ENCODE data around the gene ABLIM2.
"Not testable (repeated sequence)": the region's sequence is repeated elsewhere in the genome, so short reads cannot be mapped to it uniquely, and the experiment has no call there.

The ABLIM2 gene

DNA sequence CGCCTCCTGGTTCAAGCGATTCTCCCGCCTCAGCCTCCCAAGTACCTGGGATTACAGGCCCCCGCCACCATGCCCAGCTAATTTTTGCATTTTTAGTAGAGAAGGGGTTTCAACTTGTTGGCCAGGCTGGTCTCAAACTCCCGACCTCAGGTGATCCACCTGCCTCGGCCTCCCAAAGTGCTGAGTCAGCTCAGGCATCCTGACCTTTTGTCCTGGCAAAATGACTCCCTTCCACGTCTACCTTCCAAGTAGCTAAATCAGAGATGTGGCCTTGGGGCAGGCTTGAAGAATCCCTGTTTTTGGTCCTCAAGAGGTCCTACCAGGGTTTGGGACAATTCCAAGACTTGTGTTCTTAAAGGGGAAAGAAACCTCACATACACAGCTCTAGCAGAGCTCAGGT lies 231.8 kb downstream of the ABLIM2 start:
- WGBS, 2 experiments, result 93 to 95% methylated on average over 7 of the region's 7 CpGs
- Histone ChIP-seq H3K4me3 (ENCODE audit: insufficient read depth, low read depth, low read length) (no peak overlapping the region), H3K9me3 (ENCODE audit: control insufficient read depth, low read length) (no peaks in the 10 kb centered on the region), H3K36me3 (ENCODE audit: control insufficient read depth, insufficient read depth, low read length) (no peaks in the 10 kb centered on the region), H3K27ac (ENCODE audit: insufficient read depth, low read depth, low read length, poor library complexity, severe bottlenecking) (no peak overlapping the region), H3K4me1 (ENCODE audit: control insufficient read depth, insufficient read depth, low read length) (peaks cover 14% of the 10 kb centered on the region), H3K27me3 (ENCODE audit: control insufficient read depth, insufficient read depth, low read length, poor library complexity, severe bottlenecking) (no peaks in the 10 kb centered on the region)

- H3K27ac ChIP-seq (ENCODE audit: insufficient read depth, low read depth, low read length, poor library complexity, severe bottlenecking), result no peak overlapping the region
- no peaks in the 10 kb centered on the region for H3K27me3 ChIP-seq (ENCODE audit: control insufficient read depth, insufficient read depth, low read length, poor library complexity, severe bottlenecking)
- H3K4me3 ChIP-seq (ENCODE audit: insufficient read depth, low read depth, low read length), result no peak overlapping the region
- H3K4me1 ChIP-seq (ENCODE audit: control insufficient read depth, insufficient read depth, low read length), result peaks cover 8% of the 10 kb centered on the region
- no peaks in the 10 kb centered on the region for H3K9me3 ChIP-seq (ENCODE audit: control insufficient read depth, low read length)
- 91 to 92% methylated on average over 4 of the region's 4 CpGs for WGBS, 2 experiments
- H3K36me3 ChIP-seq (ENCODE audit: control insufficient read depth, insufficient read depth, low read length), result no peaks in the 10 kb centered on the region
These were observed 234.0 kb downstream of the ABLIM2 start for GRCh38 chr4:7924570-7924969.

DNA sequence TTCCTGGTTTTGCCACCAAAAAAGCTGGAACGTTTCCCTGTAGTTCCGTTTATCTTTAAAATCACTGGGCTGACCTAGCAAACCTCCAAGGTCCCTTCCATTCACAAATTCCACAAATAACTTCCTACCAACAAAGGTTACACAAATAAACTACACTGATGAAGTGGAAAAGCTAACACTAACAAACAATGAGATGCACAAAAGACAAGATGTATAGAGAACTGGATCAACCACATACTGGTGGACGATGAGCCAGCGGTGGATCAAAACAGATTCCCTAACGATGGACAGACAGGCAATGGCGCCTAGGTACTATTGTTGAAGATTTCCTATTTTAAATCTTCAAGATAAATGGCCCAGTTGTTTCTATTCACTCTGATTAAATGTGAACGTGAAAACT lies 234.4 kb downstream of the ABLIM2 start:
- WGBS, 2 experiments, result 82 to 84% methylated on average over 7 of the region's 7 CpGs
- Histone ChIP-seq H3K4me1 (ENCODE audit: control insufficient read depth, insufficient read depth, low read length) (peaks cover 4% of the 10 kb centered on the region), H3K27ac (ENCODE audit: insufficient read depth, low read depth, low read length, poor library complexity, severe bottlenecking) (no peak overlapping the region), H3K9me3 (ENCODE audit: control insufficient read depth, low read length) (no peaks in the 10 kb centered on the region), H3K4me3 (ENCODE audit: insufficient read depth, low read depth, low read length) (no peak overlapping the region), H3K27me3 (ENCODE audit: control insufficient read depth, insufficient read depth, low read length, poor library complexity, severe bottlenecking) (no peaks in the 10 kb centered on the region), H3K36me3 (ENCODE audit: control insufficient read depth, insufficient read depth, low read length) (no peaks in the 10 kb centered on the region)

- 82 to 89% methylated on average over 7 of the region's 7 CpGs for WGBS, 2 experiments
- Histone ChIP-seq H3K4me3 (ENCODE audit: insufficient read depth, low read depth, low read length) (no peak overlapping the region), H3K4me1 (ENCODE audit: control insufficient read depth, insufficient read depth, low read length) (no peaks in the 10 kb centered on the region), H3K27ac (ENCODE audit: insufficient read depth, low read depth, low read length, poor library complexity, severe bottlenecking) (no peak overlapping the region), H3K27me3 (ENCODE audit: control insufficient read depth, insufficient read depth, low read length, poor library complexity, severe bottlenecking) (no peaks in the 10 kb centered on the region), H3K9me3 (ENCODE audit: control insufficient read depth, low read length) (no peaks in the 10 kb centered on the region), H3K36me3 (ENCODE audit: control insufficient read depth, insufficient read depth, low read length) (no peaks in the 10 kb centered on the region)
These were observed 236.1 kb downstream of the ABLIM2 start for GRCh38 chr4:7922466-7922865.

DNA sequence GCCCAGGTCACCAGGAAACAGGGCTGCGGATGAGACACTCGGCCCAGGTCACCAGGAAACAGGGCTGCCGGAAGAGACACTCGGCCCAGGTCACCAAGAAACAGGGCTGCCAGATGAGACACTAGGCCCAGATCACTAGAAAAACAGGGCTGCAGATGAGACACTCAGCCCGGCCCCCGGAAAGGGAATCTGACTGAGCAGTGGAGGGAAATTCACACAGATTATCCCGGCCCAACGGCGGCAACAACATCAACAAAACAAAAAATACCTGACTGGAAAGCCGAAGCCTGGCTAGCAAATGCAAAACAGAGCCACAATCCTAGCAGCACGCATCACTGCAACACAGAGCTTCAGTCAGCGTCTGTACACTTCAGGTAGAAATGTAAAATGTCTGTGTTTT lies 239.6 kb downstream of the ABLIM2 start:
- H3K27ac ChIP-seq (ENCODE audit: insufficient read depth, low read depth, low read length, poor library complexity, severe bottlenecking), result no peak overlapping the region
- 88 to 89% methylated on average over 12 of the region's 12 CpGs for WGBS, 2 experiments
- H3K4me3 ChIP-seq (ENCODE audit: insufficient read depth, low read depth, low read length), result no peak overlapping the region
- H3K27me3 ChIP-seq (ENCODE audit: control insufficient read depth, insufficient read depth, low read length, poor library complexity, severe bottlenecking), result no peaks in the 10 kb centered on the region
- H3K36me3 ChIP-seq (ENCODE audit: control insufficient read depth, insufficient read depth, low read length), result no peaks in the 10 kb centered on the region
- no peaks in the 10 kb centered on the region for H3K9me3 ChIP-seq (ENCODE audit: control insufficient read depth, low read length)
- no peaks in the 10 kb centered on the region for H3K4me1 ChIP-seq (ENCODE audit: control insufficient read depth, insufficient read depth, low read length)

- 95 to 96% methylated on average over 18 of the region's 18 CpGs for WGBS, 2 experiments
These were observed 240.4 kb downstream of the ABLIM2 start for GRCh38 chr4:7918187-7918586.

GRCh38 chr4:7917669-7918068 lies 240.9 kb downstream of the ABLIM2 start:
- WGBS, 2 experiments, result 81 to 82% methylated on average over 6 of the region's 6 CpGs
- Histone ChIP-seq H3K27me3 (ENCODE audit: control insufficient read depth, insufficient read depth, low read length, poor library complexity, severe bottlenecking) (no peaks in the 10 kb centered on the region), H3K9me3 (ENCODE audit: control insufficient read depth, low read length) (no peaks in the 10 kb centered on the region), H3K4me3 (ENCODE audit: insufficient read depth, low read depth, low read length) (no peak overlapping the region), H3K36me3 (ENCODE audit: control insufficient read depth, insufficient read depth, low read length) (no peaks in the 10 kb centered on the region), H3K4me1 (ENCODE audit: control insufficient read depth, insufficient read depth, low read length) (no peaks in the 10 kb centered on the region), H3K27ac (ENCODE audit: insufficient read depth, low read depth, low read length, poor library complexity, severe bottlenecking) (no peak overlapping the region)

More at GRCh38 chr4:7918187-7918586, 240.4 kb downstream of the ABLIM2 start:
- H3K27me3 ChIP-seq (ENCODE audit: control insufficient read depth, insufficient read depth, low read length, poor library complexity, severe bottlenecking); H3K4me1 ChIP-seq (ENCODE audit: control insufficient read depth, insufficient read depth, low read length); H3K9me3 ChIP-seq (ENCODE audit: control insufficient read depth, low read length); H3K36me3 ChIP-seq (ENCODE audit: control insufficient read depth, insufficient read depth, low read length); H3K4me3 ChIP-seq (ENCODE audit: insufficient read depth, low read depth, low read length); H3K27ac ChIP-seq (ENCODE audit: insufficient read depth, low read depth, low read length, poor library complexity, severe bottlenecking): not testable (repeated sequence)

DNA sequence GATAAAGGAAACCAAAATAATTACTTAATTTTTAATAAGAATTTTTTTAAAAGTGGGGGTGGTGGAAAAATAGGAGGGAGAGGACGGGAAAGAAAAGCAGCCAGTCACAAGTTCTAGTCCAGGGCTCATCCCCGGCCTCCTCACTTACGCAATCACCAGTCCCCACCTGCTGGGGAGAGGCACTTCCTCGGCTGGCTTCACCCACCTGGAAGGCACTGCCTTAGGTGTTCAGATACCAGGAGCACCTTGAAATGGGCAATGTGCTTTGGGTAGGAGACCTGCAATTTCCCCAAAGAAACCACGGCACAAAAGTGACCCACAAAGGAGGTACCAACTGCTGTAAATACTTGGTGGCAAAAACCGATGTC lies 242.8 kb downstream of the ABLIM2 start:
- Histone ChIP-seq H3K4me3 (ENCODE audit: insufficient read depth, low read depth, low read length) (no peak overlapping the region), H3K9me3 (ENCODE audit: control insufficient read depth, low read length) (no peaks in the 10 kb centered on the region), H3K36me3 (ENCODE audit: control insufficient read depth, insufficient read depth, low read length) (no peaks in the 10 kb centered on the region), H3K4me1 (ENCODE audit: control insufficient read depth, insufficient read depth, low read length) (peaks cover 11% of the 10 kb centered on the region), H3K27me3 (ENCODE audit: control insufficient read depth, insufficient read depth, low read length, poor library complexity, severe bottlenecking) (no peaks in the 10 kb centered on the region), H3K27ac (ENCODE audit: insufficient read depth, low read depth, low read length, poor library complexity, severe bottlenecking) (no peak overlapping the region)
- 69 to 72% methylated on average over 6 of the region's 6 CpGs for WGBS, 2 experiments
